Measurements from ENCODE around the gene LRRC61. TPM values are rescaled to one million over a fixed set of nuclear protein-coding genes. Genes with fewer than 3 reads are reported as not detected.

LRRC61 gene
- total and polyA plus RNA-seq, 2 experiments from 2014 or later = 34.7 to 75.2 TPM

- peaks cover 35% of the 10 kb centered on the region for H3K36me3 Mint-ChIP-seq (ENCODE audit: low read depth)
- H3K27ac Mint-ChIP-seq = peak overlapping the region; percentile 94; the same call in 1 of the 2 replicates
- Histone ChIP-seq H3K36me3 (ENCODE audit: insufficient read depth) (no peaks in the 10 kb centered on the region), H3K4me1 (ENCODE audit: insufficient read depth) (peaks cover 54% of the 10 kb centered on the region), H3K27ac (ENCODE audit: low read depth) (peak overlapping the region; percentile 97; the same call in 1 of the 2 replicates), H3K27me3 (ENCODE audit: insufficient read depth) (no peaks in the 10 kb centered on the region), H4K20me1 (replicated peaks; ENCODE audit: insufficient read depth) (no peaks in the 10 kb centered on the region; the same call in none of the 2 replicates), H3K9me2 (ENCODE audit: insufficient read depth) (no peaks in the 10 kb centered on the region), H2AFZ (no peak overlapping the region), H3K79me2 (replicated peaks; ENCODE audit: insufficient read depth) (peaks cover 41% of the 10 kb centered on the region), H3K4me3 (no peak overlapping the region), H3F3A (replicated peaks; ENCODE audit: low read depth) (peaks cover 44% of the 10 kb centered on the region), H3K4me2 (peak overlapping the region; percentile 98)
- H3K9me3 Mint-ChIP-seq = no peaks in the 10 kb centered on the region
- ATAC-seq (no peak), DNase-seq (ENCODE audit: low spot score) (no peak)
- H3K27me3 Mint-ChIP-seq (ENCODE audit: insufficient read depth, low read depth, poor library complexity) = peaks cover 24% of the 10 kb centered on the region
- peaks cover 78% of the 10 kb centered on the region for H3K4me1 Mint-ChIP-seq
- H3K4me3 Mint-ChIP-seq = no peak overlapping the region
- TF ChIP-seq, protein P1, sequence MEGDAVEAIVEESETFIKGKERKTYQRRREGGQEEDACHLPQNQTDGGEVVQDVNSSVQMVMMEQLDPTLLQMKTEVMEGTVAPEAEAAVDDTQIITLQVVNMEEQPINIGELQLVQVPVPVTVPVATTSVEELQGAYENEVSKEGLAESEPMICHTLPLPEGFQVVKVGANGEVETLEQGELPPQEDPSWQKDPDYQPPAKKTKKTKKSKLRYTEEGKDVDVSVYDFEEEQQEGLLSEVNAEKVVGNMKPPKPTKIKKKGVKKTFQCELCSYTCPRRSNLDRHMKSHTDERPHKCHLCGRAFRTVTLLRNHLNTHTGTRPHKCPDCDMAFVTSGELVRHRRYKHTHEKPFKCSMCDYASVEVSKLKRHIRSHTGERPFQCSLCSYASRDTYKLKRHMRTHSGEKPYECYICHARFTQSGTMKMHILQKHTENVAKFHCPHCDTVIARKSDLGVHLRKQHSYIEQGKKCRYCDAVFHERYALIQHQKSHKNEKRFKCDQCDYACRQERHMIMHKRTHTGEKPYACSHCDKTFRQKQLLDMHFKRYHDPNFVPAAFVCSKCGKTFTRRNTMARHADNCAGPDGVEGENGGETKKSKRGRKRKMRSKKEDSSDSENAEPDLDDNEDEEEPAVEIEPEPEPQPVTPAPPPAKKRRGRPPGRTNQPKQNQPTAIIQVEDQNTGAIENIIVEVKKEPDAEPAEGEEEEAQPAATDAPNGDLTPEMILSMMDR (conservative IDR thresholded peaks at IDR 0.05; ENCODE audit: low read depth in 2 of 2) = no peak
- no peak for TF ChIP-seq POLR2AphosphoS5 (IDR thresholded peaks at IDR 0.05; ENCODE audit: low read depth)
- no peak for TF ChIP-seq EZH2phosphoT487 (IDR thresholded peaks at IDR 0.05; ENCODE audit: unreplicated experiment)
- no peak for TF ChIP-seq JUNB (IDR thresholded peaks at IDR 0.05; ENCODE audit: unreplicated experiment)
- no peak for TF ChIP-seq EZH2 (IDR thresholded peaks at IDR 0.05; ENCODE audit: low read depth, unreplicated experiment)
- no peak for TF ChIP-seq STAT1 (IDR thresholded peaks at IDR 0.05; ENCODE audit: unreplicated experiment)
- no peak for TF ChIP-seq REST (IDR thresholded peaks at IDR 0.05; ENCODE audit: unreplicated experiment)
- no peak for TF ChIP-seq ZNF114 (CRISPR knock-in tag; IDR thresholded peaks at IDR 0.05)
- TF ChIP-seq, protein P2, sequence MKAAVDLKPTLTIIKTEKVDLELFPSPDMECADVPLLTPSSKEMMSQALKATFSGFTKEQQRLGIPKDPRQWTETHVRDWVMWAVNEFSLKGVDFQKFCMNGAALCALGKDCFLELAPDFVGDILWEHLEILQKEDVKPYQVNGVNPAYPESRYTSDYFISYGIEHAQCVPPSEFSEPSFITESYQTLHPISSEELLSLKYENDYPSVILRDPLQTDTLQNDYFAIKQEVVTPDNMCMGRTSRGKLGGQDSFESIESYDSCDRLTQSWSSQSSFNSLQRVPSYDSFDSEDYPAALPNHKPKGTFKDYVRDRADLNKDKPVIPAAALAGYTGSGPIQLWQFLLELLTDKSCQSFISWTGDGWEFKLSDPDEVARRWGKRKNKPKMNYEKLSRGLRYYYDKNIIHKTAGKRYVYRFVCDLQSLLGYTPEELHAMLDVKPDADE (IDR thresholded peaks at IDR 0.05) = no peak
- no peak for TF ChIP-seq CREB1 (CRISPR knock-in tag; IDR thresholded peaks at IDR 0.05; ENCODE audit: low read depth)
- no peak for TF ChIP-seq ZNF462 (CRISPR knock-in tag; IDR thresholded peaks at IDR 0.05)
- TF ChIP-seq NANOG (IDR thresholded peaks at IDR 0.05; ENCODE audit: borderline replicate concordance) = no peak
- TF ChIP-seq ZNF331 (CRISPR knock-in tag; IDR thresholded peaks at IDR 0.05; ENCODE audit: low read depth) = no peak
These were observed 54.0 kb downstream of the LRRC61 start for GRCh38 chr7:150377196-150377595.
